K562 (cell line): ENCODE results near the gene VPS37B. TPM values are rescaled to one million over a fixed set of nuclear protein-coding genes. Genes with fewer than 3 reads are reported as not detected.

Experiments
- ATAC-seq: fragments of 200-7000 bp; cut with Tn5 transposase; 3 replicates; pipeline ENCODE4 v1.9.1; 2020; ENCODE audit warnings: moderate library complexity
- BruUV-seq: library from RNA; stranded (reverse); fragments of 400-500 nt; replicated peaks from 2 replicates; lab custom pipeline; 2021; lab: Mats Ljungman, UMichigan
- CTCF ChIA-PET: fragments of 300-600 bp; formaldehyde crosslinking; extraction: SDS; loops from one replicate; lab custom pipeline; 2021; ENCODE audit warnings: low intra/inter-chr PET ratio; lab: Yijun Ruan, JAX
- POLR2A ChIA-PET: fragments of 300-600, 350-650 bp; sonication (Branson Sonifier 250); formaldehyde crosslinking; extraction: SDS; loops from one replicate; lab custom pipeline; 2021; ENCODE audit warnings: antibody characterized with exemption, inconsistent platforms; lab: Yijun Ruan, JAX
- DNase-seq, 4 experiments: peaks; one replicate each; pipeline versions ENCODE4 v3.0.0 to v3.0.0-alpha.2; 2011 to 2018; ENCODE audit warnings: low spot score in 3 of 4, mixed read lengths in 3 of 4; ENCODE audit errors: extremely low read depth in 1 of 4
- FAIRE-seq: peaks from 2 replicates; lab custom pipeline; 2011; peaks lifted over from hg19 to GRCh38; lab: Jason Lieb, UNC
- H2AFZ ChIP-seq: 2 replicates; pipeline ENCODE4 v1.6.0; 2011; ENCODE audit warnings: low read depth, low read length, control low read depth, inconsistent platforms
- H3K27ac ChIP-seq: fragments of 200-600 bp; 3 replicates; pipeline ENCODE4 v1.8.0; 2011; ENCODE audit warnings: low read depth, mild to moderate bottlenecking, control low read depth, inconsistent platforms, low read length, moderate library complexity, mixed read lengths; ENCODE audit errors: extremely low read depth
- H3K27me3 ChIP-seq, 2 experiments: fragments of 300-600 bp in 1 of 2; 2 replicates in 1 of 2; 3 replicates in 1 of 2; pipeline versions ENCODE4 v1.6.0 to v1.8.0; 2011; ENCODE audit warnings: inconsistent platforms in 2 of 2, low read length in 2 of 2, mild to moderate bottlenecking in 1 of 2, mixed read lengths in 1 of 2, moderate library complexity in 1 of 2; ENCODE audit not compliant: control insufficient read depth in 2 of 2, insufficient read depth in 2 of 2
- H3K36me3 ChIP-seq: fragments of 300-600 bp; 3 replicates; pipeline ENCODE4 v1.8.0; 2011; ENCODE audit warnings: mild to moderate bottlenecking, low read length, inconsistent platforms; ENCODE audit not compliant: control insufficient read depth, insufficient read depth
- H3K4me1 ChIP-seq, 2 experiments: fragments of 200-600 bp in 1 of 2; replicated peaks in 1 of 2; 2 replicates in 1 of 2; 3 replicates in 1 of 2; pipeline versions ENCODE4 v1.5.1 to v1.8.0; 2011; ENCODE audit warnings: inconsistent platforms in 2 of 2, low read length in 2 of 2, mild to moderate bottlenecking in 1 of 2, mixed read lengths in 1 of 2, moderate library complexity in 1 of 2; ENCODE audit not compliant: control insufficient read depth in 2 of 2, insufficient read depth in 2 of 2
- H3K4me2 ChIP-seq: 2 replicates; pipeline ENCODE4 v1.6.1; 2011; ENCODE audit warnings: low read length, control low read depth, inconsistent platforms, mixed read lengths; ENCODE audit not compliant: insufficient read depth
- H3K4me3 ChIP-seq: fragments of 200-600 bp; sonication (generic), shearing (Covaris generic); 2 replicates; pipeline ENCODE4 v1.5.1; 2016; ENCODE audit warnings: control low read depth, inconsistent platforms
- H3K79me2 ChIP-seq: fragments of 200-600 bp; 3 replicates; pipeline ENCODE4 v1.8.0; 2011; ENCODE audit warnings: low read length, inconsistent platforms; ENCODE audit not compliant: control insufficient read depth, insufficient read depth
- H3K9ac ChIP-seq, 2 experiments: 2 replicates each; pipeline versions ENCODE4 v1.6.0 to v1.6.1; 2011; ENCODE audit warnings: low read depth in 2 of 2, low read length in 2 of 2, control low read depth in 1 of 2, inconsistent platforms in 1 of 2, mild to moderate bottlenecking in 1 of 2, mixed read lengths in 1 of 2; ENCODE audit not compliant: insufficient read depth in 1 of 2
- H3K9me1 ChIP-seq: one replicate; pipeline ENCODE4 v1.6.0; 2011; ENCODE audit warnings: inconsistent platforms, mild to moderate bottlenecking, low read length, moderate library complexity; ENCODE audit not compliant: control insufficient read depth, insufficient read depth
- H3K9me3 ChIP-seq: replicated peaks from 2 replicates; pipeline ENCODE4 v1.5.1; 2011; ENCODE audit warnings: low read depth, low read length, inconsistent platforms; ENCODE audit not compliant: control insufficient read depth, insufficient read depth
- H4K20me1 ChIP-seq: replicated peaks from 2 replicates; pipeline ENCODE4 v1.6.1; 2011; ENCODE audit warnings: low read length, inconsistent platforms, mixed read lengths; ENCODE audit not compliant: control insufficient read depth, insufficient read depth
- CEBPB ChIP-seq: fragments of 450-650 bp; IDR thresholded peaks from 2 replicates; pipeline ENCODE4 v1.6.1; 2016; ENCODE audit warnings: missing genetic modification characterization, missing compliant biosample characterization
- NFE2 ChIP-seq: IDR thresholded peaks from 2 replicates; pipeline ENCODE4 v1.6.1; 2014; ENCODE audit warnings: antibody characterized with exemption, low read depth
- RAD21 ChIP-seq, 2 experiments: fragments of 250-450 bp in 1 of 2; fragments of 450-650 bp in 1 of 2; sonication (Bioruptor Pico) in 1 of 2; formaldehyde crosslinking in 1 of 2; IDR thresholded peaks in 1 of 2; conservative IDR thresholded peaks in 1 of 2; 2 replicates each; pipeline versions ENCODE4 v1.4.0 to v1.8.0; 2020 to 2022; ENCODE audit warnings: mild to moderate bottlenecking in 2 of 2, moderate library complexity in 1 of 2
- SMC3 ChIP-seq: conservative IDR thresholded peaks from 2 replicates; pipeline ENCODE4 v1.6.1; 2011; ENCODE audit warnings: low read depth, low read length, improper control_type of control experiment; ENCODE audit not compliant: insufficient read depth
- WGBS: fragments of 100-300 bp; shearing (Covaris generic); methylation state at CpG from one replicate; pipeline ENCODE4 v1.1.6; 2016; ENCODE audit warnings: low coverage, mixed read lengths; ENCODE audit not compliant: insufficient coverage; ENCODE audit errors: missing lambda C conversion rate; 5-methylcytosine and 5-hydroxymethylcytosine counted together
- in situ Hi-C: fragments of 300-500 bp; cut with MboI; formaldehyde crosslinking; loops from 4 replicates; pipeline ENCODE4 v1.15.0; 2018; ENCODE audit warnings: inconsistent platforms, mixed read lengths
- intact Hi-C: fragments of 100-400 bp; cut with micrococcal nuclease; formaldehyde crosslinking; loops from 2 replicates; pipeline ENCODE4 v1.14.2; 2022
- polyA plus RNA-seq, 8 experiments: library from polyadenylated mRNA; depleted of rRNA in 4 of 8; stranded (reverse) in 5 of 8; unstranded in 3 of 8; fragments of >200 nt; fragmentation: Nextera tagmentation in 2 of 8; fragmentation: Illumina TruSeq in 1 of 8; extraction: Ambion mirVana in 2 of 8; extraction: Trizol in 1 of 8; gene quantifications; 2 replicates each; pipeline versions ENCODE4 v1.2.1 to v1.2.3, GENCODE V29; 2011 to 2014; ENCODE audit warnings: inconsistent platforms in 1 of 8, missing spikeins in 1 of 8
- total RNA-seq, 7 experiments: library from RNA; depleted of rRNA in 6 of 7; stranded (reverse); fragments of >200 nt in 6 of 7; fragmentation: Illumina TruSeq in 2 of 7; extraction: Trizol in 2 of 7; gene quantifications; 2 replicates each; pipeline versions ENCODE4 v1.2.1 to v1.2.3, GENCODE V29; 2011 to 2021; ENCODE audit warnings: low replicate concordance in 1 of 7
- TF ChIP-seq, protein P1 (sequence below): fragments of 450-650 bp; formaldehyde crosslinking; IDR thresholded peaks from 2 replicates; pipeline ENCODE4 v1.4.0; 2020; ENCODE audit warnings: mild to moderate bottlenecking, moderate library complexity
- TF ChIP-seq, protein P2 (sequence below), 3 experiments: IDR thresholded peaks in 2 of 3; conservative IDR thresholded peaks in 1 of 3; 2 replicates each; pipeline ENCODE4 v1.5.1; 2011 to 2012; ENCODE audit warnings: low read length in 3 of 3, mild to moderate bottlenecking in 3 of 3, control low read depth in 2 of 3, improper control_type of control experiment in 1 of 3, inconsistent platforms in 1 of 3, low read depth in 1 of 3, mixed read lengths in 1 of 3, moderate library complexity in 1 of 3; ENCODE audit not compliant: insufficient read depth in 2 of 3
- TF ChIP-seq, protein P3 (sequence below), 2 experiments: fragments of 450-650 bp; formaldehyde crosslinking in 1 of 2; IDR thresholded peaks; 2 replicates each; pipeline versions ENCODE4 v1.4.0 to v1.6.1; 2014 to 2020; ENCODE audit warnings: mild to moderate bottlenecking in 2 of 2, borderline replicate concordance in 1 of 2, low read depth in 1 of 2

The VPS37B gene
- total and polyA plus RNA-seq, 9 of the 15 experiments (the other 6 are each of a cell fraction or from before 2014, with no cell fraction given) = 0.28 to 37.4 (median 17.9) TPM

DNA sequence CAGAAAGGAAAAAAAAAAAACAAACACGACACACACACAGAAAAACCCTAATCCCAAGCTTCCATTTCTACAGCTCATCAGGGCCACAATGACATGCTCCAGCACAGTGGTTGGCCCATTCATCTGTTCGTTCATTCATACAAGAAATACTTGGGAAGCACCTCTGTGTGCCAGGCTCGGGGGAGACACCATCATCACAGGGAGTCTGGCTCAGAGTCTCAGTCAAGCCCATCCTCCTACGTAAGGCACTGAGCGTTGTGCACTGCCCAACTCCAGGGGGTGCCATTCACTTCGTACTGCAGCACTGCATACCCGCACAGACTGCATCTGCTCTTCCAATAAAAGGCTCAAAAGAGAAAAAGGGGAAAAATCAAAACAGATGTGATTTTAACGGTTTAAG is 15.3 kb downstream of the VPS37B start:
- no peaks in the 10 kb centered on the region for H3K9me3 ChIP-seq
- peaks cover 96% of the 10 kb centered on the region for H3K79me2 ChIP-seq
- no peak overlapping the region for H2AFZ ChIP-seq
- POLR2A ChIA-PET = interaction anchor here (0.9 to 2.1 kb wide), 4 partner anchors 8 to 43 kb away, joined by 3 to 8 read pairs (median 6); no protein-coding TSS in a partner anchor
- ATAC-seq (peak; percentile 91), FAIRE-seq (peak; percentile 71), DNase-seq (peak in 1 of 4 experiments; percentile 49)
- WGBS = 70% methylated on average over 7 of the region's 8 CpGs
- no peaks in the 10 kb centered on the region for H3K27me3 ChIP-seq
- peaks cover 3 to 17% of the 10 kb centered on the region in 2 experiments; a peak in 4 of 5 replicates for H3K4me1 ChIP-seq
- H3K9ac ChIP-seq = no peak overlapping the region
- no TSS peak for BruUV-seq
- peaks cover 52% of the 10 kb centered on the region; the same call in 2 of the 3 replicates for H3K36me3 ChIP-seq
- no peaks in the 10 kb centered on the region for H3K9me1 ChIP-seq
- H3K27ac ChIP-seq = no peak overlapping the region
- TF ChIP-seq SMC3 (peak; percentile 39; the same call in 1 of the 2 replicates), RAD21 (CRISPR knock-in tag; conservative IDR thresholded peaks at IDR 0.05 in 1 of 2, IDR thresholded peaks at IDR 0.05 in 1 of 2) (peak; percentile 41 to 66), CEBPB (tag) (no peak), NFE2 (no peak)
- TF ChIP-seq, protein P1, sequence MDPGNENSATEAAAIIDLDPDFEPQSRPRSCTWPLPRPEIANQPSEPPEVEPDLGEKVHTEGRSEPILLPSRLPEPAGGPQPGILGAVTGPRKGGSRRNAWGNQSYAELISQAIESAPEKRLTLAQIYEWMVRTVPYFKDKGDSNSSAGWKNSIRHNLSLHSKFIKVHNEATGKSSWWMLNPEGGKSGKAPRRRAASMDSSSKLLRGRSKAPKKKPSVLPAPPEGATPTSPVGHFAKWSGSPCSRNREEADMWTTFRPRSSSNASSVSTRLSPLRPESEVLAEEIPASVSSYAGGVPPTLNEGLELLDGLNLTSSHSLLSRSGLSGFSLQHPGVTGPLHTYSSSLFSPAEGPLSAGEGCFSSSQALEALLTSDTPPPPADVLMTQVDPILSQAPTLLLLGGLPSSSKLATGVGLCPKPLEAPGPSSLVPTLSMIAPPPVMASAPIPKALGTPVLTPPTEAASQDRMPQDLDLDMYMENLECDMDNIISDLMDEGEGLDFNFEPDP (CRISPR knock-in tag) = no peak
- TF ChIP-seq, protein P2, sequence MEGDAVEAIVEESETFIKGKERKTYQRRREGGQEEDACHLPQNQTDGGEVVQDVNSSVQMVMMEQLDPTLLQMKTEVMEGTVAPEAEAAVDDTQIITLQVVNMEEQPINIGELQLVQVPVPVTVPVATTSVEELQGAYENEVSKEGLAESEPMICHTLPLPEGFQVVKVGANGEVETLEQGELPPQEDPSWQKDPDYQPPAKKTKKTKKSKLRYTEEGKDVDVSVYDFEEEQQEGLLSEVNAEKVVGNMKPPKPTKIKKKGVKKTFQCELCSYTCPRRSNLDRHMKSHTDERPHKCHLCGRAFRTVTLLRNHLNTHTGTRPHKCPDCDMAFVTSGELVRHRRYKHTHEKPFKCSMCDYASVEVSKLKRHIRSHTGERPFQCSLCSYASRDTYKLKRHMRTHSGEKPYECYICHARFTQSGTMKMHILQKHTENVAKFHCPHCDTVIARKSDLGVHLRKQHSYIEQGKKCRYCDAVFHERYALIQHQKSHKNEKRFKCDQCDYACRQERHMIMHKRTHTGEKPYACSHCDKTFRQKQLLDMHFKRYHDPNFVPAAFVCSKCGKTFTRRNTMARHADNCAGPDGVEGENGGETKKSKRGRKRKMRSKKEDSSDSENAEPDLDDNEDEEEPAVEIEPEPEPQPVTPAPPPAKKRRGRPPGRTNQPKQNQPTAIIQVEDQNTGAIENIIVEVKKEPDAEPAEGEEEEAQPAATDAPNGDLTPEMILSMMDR (IDR thresholded peaks at IDR 0.05 in 2 of 3, conservative IDR thresholded peaks at IDR 0.05 in 1 of 3; ENCODE audit: insufficient read depth in 2 of 3, low read depth in 1 of 3, low read length in 3 of 3) = peak; percentile 53 to 60 (median 58); a peak in 5 of 6 replicates
- TF ChIP-seq, protein P3, sequence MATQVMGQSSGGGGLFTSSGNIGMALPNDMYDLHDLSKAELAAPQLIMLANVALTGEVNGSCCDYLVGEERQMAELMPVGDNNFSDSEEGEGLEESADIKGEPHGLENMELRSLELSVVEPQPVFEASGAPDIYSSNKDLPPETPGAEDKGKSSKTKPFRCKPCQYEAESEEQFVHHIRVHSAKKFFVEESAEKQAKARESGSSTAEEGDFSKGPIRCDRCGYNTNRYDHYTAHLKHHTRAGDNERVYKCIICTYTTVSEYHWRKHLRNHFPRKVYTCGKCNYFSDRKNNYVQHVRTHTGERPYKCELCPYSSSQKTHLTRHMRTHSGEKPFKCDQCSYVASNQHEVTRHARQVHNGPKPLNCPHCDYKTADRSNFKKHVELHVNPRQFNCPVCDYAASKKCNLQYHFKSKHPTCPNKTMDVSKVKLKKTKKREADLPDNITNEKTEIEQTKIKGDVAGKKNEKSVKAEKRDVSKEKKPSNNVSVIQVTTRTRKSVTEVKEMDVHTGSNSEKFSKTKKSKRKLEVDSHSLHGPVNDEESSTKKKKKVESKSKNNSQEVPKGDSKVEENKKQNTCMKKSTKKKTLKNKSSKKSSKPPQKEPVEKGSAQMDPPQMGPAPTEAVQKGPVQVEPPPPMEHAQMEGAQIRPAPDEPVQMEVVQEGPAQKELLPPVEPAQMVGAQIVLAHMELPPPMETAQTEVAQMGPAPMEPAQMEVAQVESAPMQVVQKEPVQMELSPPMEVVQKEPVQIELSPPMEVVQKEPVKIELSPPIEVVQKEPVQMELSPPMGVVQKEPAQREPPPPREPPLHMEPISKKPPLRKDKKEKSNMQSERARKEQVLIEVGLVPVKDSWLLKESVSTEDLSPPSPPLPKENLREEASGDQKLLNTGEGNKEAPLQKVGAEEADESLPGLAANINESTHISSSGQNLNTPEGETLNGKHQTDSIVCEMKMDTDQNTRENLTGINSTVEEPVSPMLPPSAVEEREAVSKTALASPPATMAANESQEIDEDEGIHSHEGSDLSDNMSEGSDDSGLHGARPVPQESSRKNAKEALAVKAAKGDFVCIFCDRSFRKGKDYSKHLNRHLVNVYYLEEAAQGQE (IDR thresholded peaks at IDR 0.05; ENCODE audit: borderline replicate concordance) = peak; percentile 39; the same call in 1 of the 2 replicates
- TF ChIP-seq, protein P3 (CRISPR knock-in tag; IDR thresholded peaks at IDR 0.05; ENCODE audit: low read depth) = no peak
- H3K4me2 ChIP-seq = no peak overlapping the region
- intact Hi-C loops (loop anchor here (5.0 to 10.0 kb wide), 2 partner anchors 72 to 354 kb away; partner anchors contain the start of genes MPHOSPH9 and MTRFR), in situ Hi-C loops (no loop called here)
- CTCF ChIA-PET = no interaction called here
- peaks cover 35% of the 10 kb centered on the region for H4K20me1 ChIP-seq
- no peak overlapping the region for H3K4me3 ChIP-seq
